HepG2 (cell line): Measurements from ENCODE around the gene GRB10. TPM values are rescaled to one million over a fixed set of nuclear protein-coding genes. Genes with fewer than 3 reads are reported as not detected.

Experiments
- ATAC-seq: fragments of 200-7000 bp; cut with Tn5 transposase; 3 replicates; pipeline ENCODE4 v1.9.1; 2020; ENCODE audit warnings: mild to moderate bottlenecking, moderate library complexity
- BruUV-seq: library from RNA; stranded (reverse); fragments of 400-500 nt; replicated peaks from 2 replicates; lab custom pipeline; 2021; lab: Mats Ljungman, UMichigan
- CTCF ChIA-PET: fragments of 300-600 bp; formaldehyde crosslinking; extraction: SDS; loops from one replicate; lab custom pipeline; 2021; ENCODE audit warnings: low total read pairs, inconsistent platforms, low intra/inter-chr PET ratio; lab: Yijun Ruan, JAX
- POLR2A ChIA-PET: fragments of 350-600 bp; sonication (Branson Sonifier 250); formaldehyde crosslinking; loops from one replicate; lab custom pipeline; 2020; ENCODE audit warnings: antibody characterized with exemption, inconsistent platforms; lab: Yijun Ruan, JAX
- DNase-seq: peaks from one replicate; pipeline ENCODE4 v3.0.0-alpha.2; 2015; ENCODE audit warnings: low spot score
- FAIRE-seq: peaks from 3 replicates; lab custom pipeline; 2011; peaks lifted over from hg19 to GRCh38; lab: Jason Lieb, UNC
- H2AFZ ChIP-seq: one replicate; pipeline ENCODE4 v1.6.1; 2011; ENCODE audit warnings: low read length, inconsistent platforms
- H3K27ac ChIP-seq: fragments of 300-600 bp; 3 replicates; pipeline ENCODE4 v1.8.0; 2011; ENCODE audit warnings: mixed run types, mild to moderate bottlenecking, mixed read lengths, low read length, inconsistent platforms; ENCODE audit not compliant: insufficient read depth; ENCODE audit errors: extremely low read length
- H3K27me3 ChIP-seq, 2 experiments: fragments of 200-600 bp in 1 of 2; 2 replicates in 1 of 2; 3 replicates in 1 of 2; pipeline versions ENCODE4 v1.6.0 to v1.8.0; 2011; ENCODE audit warnings: low read length in 2 of 2, mild to moderate bottlenecking in 2 of 2, moderate library complexity in 2 of 2, inconsistent platforms in 1 of 2; ENCODE audit not compliant: insufficient read depth in 2 of 2, control insufficient read depth in 1 of 2
- H3K36me3 ChIP-seq, 2 experiments: fragments of 200-600 bp in 1 of 2; replicated peaks in 1 of 2; 2 replicates in 1 of 2; 3 replicates in 1 of 2; pipeline versions ENCODE4 v1.5.1 to v1.8.0; 2011; ENCODE audit warnings: low read length in 2 of 2, inconsistent platforms in 1 of 2; ENCODE audit not compliant: insufficient read depth in 2 of 2, control insufficient read depth in 1 of 2
- H3K4me1 ChIP-seq: 2 replicates; pipeline ENCODE4 v1.5.1; 2012; ENCODE audit warnings: low read length, inconsistent platforms; ENCODE audit not compliant: insufficient read depth
- H3K4me2 ChIP-seq: 2 replicates; pipeline ENCODE4 v1.6.0; 2011; ENCODE audit warnings: low read depth, low read length, inconsistent platforms
- H3K4me3 ChIP-seq, 3 experiments: fragments of 200-600 bp in 1 of 3; sonication (generic), shearing (Covaris generic) in 1 of 3; replicated peaks in 1 of 3; 2 replicates each; pipeline ENCODE4 v1.5.1; 2011 to 2016; ENCODE audit warnings: low read length in 3 of 3, inconsistent platforms in 2 of 3, low read depth in 2 of 3, mild to moderate bottlenecking in 2 of 3, control low read depth in 1 of 3, mixed read lengths in 1 of 3; ENCODE audit not compliant: insufficient read depth in 1 of 3
- H3K79me2 ChIP-seq: one replicate; pipeline ENCODE4 v1.6.1; 2011; ENCODE audit warnings: low read length, inconsistent platforms; ENCODE audit not compliant: insufficient read depth
- H3K9ac ChIP-seq: 2 replicates; pipeline ENCODE4 v1.6.0; 2011; ENCODE audit warnings: mild to moderate bottlenecking, low read depth, low read length, inconsistent platforms; ENCODE audit not compliant: insufficient read depth
- H3K9me3 ChIP-seq: 2 replicates; pipeline ENCODE4 v1.5.1; 2012; ENCODE audit warnings: mild to moderate bottlenecking, low read length
- H4K20me1 ChIP-seq: 2 replicates; pipeline ENCODE4 v1.6.0; 2011; ENCODE audit warnings: inconsistent platforms, mild to moderate bottlenecking, low read length, moderate library complexity; ENCODE audit not compliant: insufficient read depth
- ARNTL ChIP-seq: sonication (generic); formaldehyde crosslinking; IDR thresholded peaks from 2 replicates; pipeline ENCODE4 v1.4.0; 2020; ENCODE audit warnings: mild to moderate bottlenecking, missing genetic modification reagents
- ZNF260 ChIP-seq: sonication (generic); formaldehyde crosslinking; IDR thresholded peaks from 2 replicates; pipeline ENCODE4 v1.4.0; 2020; ENCODE audit warnings: missing genetic modification reagents, low read depth, mild to moderate bottlenecking, borderline replicate concordance
- ZNF558 ChIP-seq: sonication (generic); formaldehyde crosslinking; IDR thresholded peaks from 2 replicates; pipeline ENCODE4 v1.9.0; 2022; ENCODE audit warnings: mild to moderate bottlenecking, missing genetic modification reagents, borderline replicate concordance
- ZNF660 ChIP-seq: sonication (generic); formaldehyde crosslinking; IDR thresholded peaks from 2 replicates; pipeline ENCODE4 v1.5.1; 2020; ENCODE audit warnings: mild to moderate bottlenecking, low read depth, missing genetic modification reagents, borderline replicate concordance
- WGBS: methylation state at CpG from one replicate; pipeline ENCODE4 v1.1.6; 2017; ENCODE audit warnings: low lambda C conversion rate; 5-methylcytosine and 5-hydroxymethylcytosine counted together
- in situ Hi-C: cut with HindIII; loops from 2 replicates; pipeline ENCODE4 v1.10.0; 2017; ENCODE audit warnings: low pct_unique_long_range_greater_than_20kb; ENCODE audit not compliant: extremely low pct_ligation_motif_present
- intact Hi-C: fragments of 100-400 bp; cut with micrococcal nuclease; formaldehyde crosslinking; loops from one replicate; pipeline ENCODE4 v1.10.0; 2022; ENCODE audit not compliant: unreplicated experiment
- polyA plus RNA-seq, 8 experiments: library from polyadenylated mRNA; depleted of rRNA in 3 of 8; stranded (reverse) in 7 of 8; unstranded in 1 of 8; fragments of >200 nt; fragmentation: Illumina TruSeq in 4 of 8; extraction: Trizol in 4 of 8; gene quantifications; 2 replicates each; pipeline versions ENCODE4 v1.2.1 to v1.2.3, GENCODE V29; 2011 to 2016; ENCODE audit warnings: low read depth in 4 of 8, missing spikeins in 1 of 8, mixed read lengths in 1 of 8; ENCODE audit not compliant: insufficient read depth in 1 of 8
- total RNA-seq, 5 experiments: library from RNA; depleted of rRNA; stranded (reverse); fragments of >200 nt; fragmentation: Illumina TruSeq; extraction: Trizol; gene quantifications; 2 replicates each; pipeline ENCODE4 v1.2.3, GENCODE V29; 2016; ENCODE audit warnings: low read depth in 1 of 5
- TF ChIP-seq, protein P1 (sequence below): sonication (generic); formaldehyde crosslinking; IDR thresholded peaks from 2 replicates; pipeline ENCODE4 v1.5.0; 2020; ENCODE audit warnings: missing genetic modification reagents
- TF ChIP-seq, protein P2 (sequence below): sonication (generic); formaldehyde crosslinking; IDR thresholded peaks from 2 replicates; pipeline ENCODE4 v1.5.0; 2020; ENCODE audit warnings: mild to moderate bottlenecking, missing genetic modification reagents, borderline replicate concordance

Gene GRB10
- total and polyA plus RNA-seq, 2 of the 13 experiments (the other 11 are each of a cell fraction or from before 2014, with no cell fraction given): 4.0 to 6.8 TPM

DNA sequence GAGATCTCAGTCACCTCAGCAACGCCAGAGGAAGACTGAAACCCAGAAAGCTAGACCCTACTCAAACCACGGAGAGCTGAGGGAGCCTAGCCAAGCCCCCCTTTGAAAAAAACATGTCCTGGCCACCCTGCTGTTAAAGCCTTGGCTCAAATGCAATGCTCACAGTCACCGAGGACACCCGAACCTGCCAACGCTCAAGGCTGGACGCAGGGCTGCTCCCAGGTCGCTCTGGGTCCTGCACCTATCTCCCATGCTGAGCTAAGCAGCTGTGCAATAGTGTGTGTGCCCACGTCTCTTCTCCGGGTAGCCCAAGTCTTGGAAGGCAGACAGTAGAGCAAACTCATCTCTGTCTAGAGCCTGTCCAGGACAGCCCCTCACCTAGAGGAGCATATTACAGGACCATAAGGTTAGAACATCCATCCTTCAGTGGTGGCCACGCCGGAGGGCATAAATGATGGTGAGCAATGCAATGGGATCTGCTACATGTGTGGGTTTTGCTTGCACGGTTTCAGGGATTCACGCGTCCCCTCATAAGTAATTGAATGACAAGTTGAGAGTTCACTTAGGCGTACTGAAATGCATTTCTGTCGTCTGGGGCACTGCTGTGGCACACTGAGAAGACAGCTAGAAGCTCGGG, 123.2 kb downstream of the GRB10 start:
- no peak overlapping the region for H3K27ac ChIP-seq
- no peak overlapping the region for H3K4me3 ChIP-seq
- no peaks in the 10 kb centered on the region for H4K20me1 ChIP-seq
- intact Hi-C loops (no loop called here), in situ Hi-C loops (no loop called here)
- DNase-seq (no peak), FAIRE-seq (no peak), ATAC-seq (no peak)
- H3K9me3 ChIP-seq: no peaks in the 10 kb centered on the region
- H2AFZ ChIP-seq: no peak overlapping the region
- peaks cover 0 to 3% of the 10 kb centered on the region in 2 experiments; a peak in 1 of 5 replicates for H3K36me3 ChIP-seq
- H3K4me1 ChIP-seq: no peaks in the 10 kb centered on the region
- H3K27me3 ChIP-seq: no peaks in the 10 kb centered on the region
- POLR2A ChIA-PET: no interaction called here
- TF ChIP-seq ARNTL (CRISPR knock-in tag) (no peak), ZNF558 (no peak), ZNF660 (no peak), ZNF260 (CRISPR knock-in tag) (no peak)
- TF ChIP-seq, protein P1, sequence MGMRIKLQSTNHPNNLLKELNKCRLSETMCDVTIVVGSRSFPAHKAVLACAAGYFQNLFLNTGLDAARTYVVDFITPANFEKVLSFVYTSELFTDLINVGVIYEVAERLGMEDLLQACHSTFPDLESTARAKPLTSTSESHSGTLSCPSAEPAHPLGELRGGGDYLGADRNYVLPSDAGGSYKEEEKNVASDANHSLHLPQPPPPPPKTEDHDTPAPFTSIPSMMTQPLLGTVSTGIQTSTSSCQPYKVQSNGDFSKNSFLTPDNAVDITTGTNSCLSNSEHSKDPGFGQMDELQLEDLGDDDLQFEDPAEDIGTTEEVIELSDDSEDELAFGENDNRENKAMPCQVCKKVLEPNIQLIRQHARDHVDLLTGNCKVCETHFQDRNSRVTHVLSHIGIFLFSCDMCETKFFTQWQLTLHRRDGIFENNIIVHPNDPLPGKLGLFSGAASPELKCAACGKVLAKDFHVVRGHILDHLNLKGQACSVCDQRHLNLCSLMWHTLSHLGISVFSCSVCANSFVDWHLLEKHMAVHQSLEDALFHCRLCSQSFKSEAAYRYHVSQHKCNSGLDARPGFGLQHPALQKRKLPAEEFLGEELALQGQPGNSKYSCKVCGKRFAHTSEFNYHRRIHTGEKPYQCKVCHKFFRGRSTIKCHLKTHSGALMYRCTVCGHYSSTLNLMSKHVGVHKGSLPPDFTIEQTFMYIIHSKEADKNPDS: no peak
- TF ChIP-seq, protein P2, sequence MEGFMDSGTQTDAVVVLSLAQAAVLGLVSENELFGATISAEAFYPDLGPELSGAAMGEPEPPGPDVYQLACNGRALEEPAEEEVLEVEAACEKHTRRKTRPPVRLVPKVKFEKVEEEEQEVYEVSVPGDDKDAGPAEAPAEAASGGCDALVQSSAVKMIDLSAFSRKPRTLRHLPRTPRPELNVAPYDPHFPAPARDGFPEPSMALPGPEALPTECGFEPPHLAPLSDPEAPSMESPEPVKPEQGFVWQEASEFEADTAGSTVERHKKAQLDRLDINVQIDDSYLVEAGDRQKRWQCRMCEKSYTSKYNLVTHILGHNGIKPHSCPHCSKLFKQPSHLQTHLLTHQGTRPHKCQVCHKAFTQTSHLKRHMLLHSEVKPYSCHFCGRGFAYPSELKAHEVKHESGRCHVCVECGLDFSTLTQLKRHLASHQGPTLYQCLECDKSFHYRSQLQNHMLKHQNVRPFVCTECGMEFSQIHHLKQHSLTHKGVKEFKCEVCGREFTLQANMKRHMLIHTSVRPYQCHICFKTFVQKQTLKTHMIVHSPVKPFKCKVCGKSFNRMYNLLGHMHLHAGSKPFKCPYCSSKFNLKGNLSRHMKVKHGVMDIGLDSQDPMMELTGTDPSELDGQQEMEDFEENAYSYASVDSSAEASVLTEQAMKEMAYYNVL (CRISPR knock-in tag): no peak
- TF ChIP-seq, all 625 proteins: peak for 0
- H3K4me2 ChIP-seq: no peak overlapping the region
- no peak overlapping the region for H3K9ac ChIP-seq
- no TSS peak for BruUV-seq
- CTCF ChIA-PET: no interaction called here
- WGBS: 79% methylated on average over 10 of the region's 17 CpGs
- no peaks in the 10 kb centered on the region for H3K79me2 ChIP-seq
